Keratinocyte (primary cell): ENCODE data around the gene MEG3. TPM values are rescaled to one million over a fixed set of nuclear protein-coding genes. Genes with fewer than 3 reads are reported as not detected.

ENCODE experiments used
- DNase-seq: peaks from one replicate; pipeline ENCODE4 v3.0.0-alpha.2; 2011; ENCODE audit warnings: low read depth, missing footprints, low spot score
- FAIRE-seq: peaks from 2 replicates; lab custom pipeline; 2011; peaks lifted over from hg19 to GRCh38; lab: Jason Lieb, UNC
- H2AFZ ChIP-seq: 2 replicates; pipeline ENCODE4 v1.6.0; 2012; ENCODE audit warnings: low read length, control low read depth, inconsistent platforms; ENCODE audit not compliant: control insufficient read depth
- H3K27ac ChIP-seq: 2 replicates; pipeline ENCODE4 v1.5.1; 2011; ENCODE audit warnings: low read length; ENCODE audit not compliant: control insufficient read depth, insufficient read depth
- H3K27me3 ChIP-seq: 3 replicates; pipeline ENCODE4 v1.6.0; 2011; ENCODE audit warnings: low read length; ENCODE audit not compliant: control insufficient read depth, insufficient read depth; ENCODE audit errors: extremely low read depth
- H3K36me3 ChIP-seq, 2 experiments: 2 replicates in 1 of 2; 3 replicates in 1 of 2; pipeline ENCODE4 v1.5.1; 2011; ENCODE audit warnings: low read length in 2 of 2, mild to moderate bottlenecking in 1 of 2; ENCODE audit not compliant: control insufficient read depth in 2 of 2, insufficient read depth in 2 of 2; ENCODE audit errors: extremely low read depth in 1 of 2
- H3K4me1 ChIP-seq: 3 replicates; pipeline ENCODE4 v1.5.1; 2011; ENCODE audit warnings: low read length; ENCODE audit not compliant: control insufficient read depth, insufficient read depth; ENCODE audit errors: extremely low read depth
- H3K4me2 ChIP-seq: 3 replicates; pipeline ENCODE4 v1.6.0; 2011; ENCODE audit warnings: low read depth, low read length; ENCODE audit not compliant: control insufficient read depth, insufficient read depth; ENCODE audit errors: extremely low read depth
- H3K4me3 ChIP-seq, 3 experiments: fragments of 200-600 bp in 1 of 3; sonication (generic) in 1 of 3; 2 replicates in 2 of 3; 3 replicates in 1 of 3; pipeline ENCODE4 v1.5.1; 2011 to 2016; ENCODE audit warnings: low read length in 3 of 3, mild to moderate bottlenecking in 3 of 3, control low read depth in 2 of 3, inconsistent platforms in 1 of 3, low read depth in 1 of 3, mixed read lengths in 1 of 3, mixed run types in 1 of 3, moderate library complexity in 1 of 3; ENCODE audit not compliant: control insufficient read depth in 2 of 3, insufficient read depth in 2 of 3; ENCODE audit errors: extremely low read depth in 1 of 3
- H3K79me2 ChIP-seq: 2 replicates; pipeline ENCODE4 v1.6.0; 2012; ENCODE audit warnings: low read length; ENCODE audit not compliant: control insufficient read depth, insufficient read depth
- H3K9ac ChIP-seq: 3 replicates; pipeline ENCODE4 v1.6.0; 2011; ENCODE audit warnings: low read length; ENCODE audit not compliant: control insufficient read depth, insufficient read depth; ENCODE audit errors: extremely low read depth
- H3K9me1 ChIP-seq: 3 replicates; pipeline ENCODE4 v1.6.0; 2011; ENCODE audit warnings: low read length; ENCODE audit not compliant: control insufficient read depth, insufficient read depth; ENCODE audit errors: extremely low read depth
- H3K9me3 ChIP-seq: 2 replicates; pipeline ENCODE4 v1.5.1; 2012; ENCODE audit warnings: low read depth, low read length; ENCODE audit not compliant: control insufficient read depth
- H4K20me1 ChIP-seq: 3 replicates; pipeline ENCODE4 v1.6.0; 2011; ENCODE audit warnings: low read length; ENCODE audit not compliant: control insufficient read depth, insufficient read depth; ENCODE audit errors: extremely low read depth
- CTCF ChIP-seq, 3 experiments: IDR thresholded peaks in 1 of 3; conservative IDR thresholded peaks in 1 of 3; optimal IDR thresholded peaks in 1 of 3; 2 replicates in 2 of 3; 3 replicates in 1 of 3; pipeline versions ENCODE3 to v1.5.1; 2011; ENCODE audit warnings: low read length in 3 of 3, mild to moderate bottlenecking in 3 of 3, moderate library complexity in 2 of 3, control low read depth in 1 of 3, inconsistent platforms in 1 of 3; ENCODE audit not compliant: insufficient read depth in 2 of 3; ENCODE audit errors: extremely low read depth in 1 of 3
- EZH2 ChIP-seq: IDR thresholded peaks from one replicate; pipeline ENCODE4 v1.6.1; 2012; ENCODE audit warnings: inconsistent platforms, mild to moderate bottlenecking, low read length, moderate library complexity
- dilution Hi-C: fragments of 300-500 bp; cut with MboI; formaldehyde crosslinking; loops from one replicate; pipeline ENCODE4 v1.7.0; 2020; ENCODE audit warnings: low sequenced_read_pairs; ENCODE audit not compliant: extremely low pct_ligation_motif_present
- polyA plus RNA-seq, 5 experiments: library from polyadenylated mRNA; depleted of rRNA in 3 of 5; stranded (reverse) in 3 of 5; stranded (forward) in 1 of 5; unstranded in 1 of 5; fragments of >200 nt; gene quantifications; 1 replicate in 1 of 5; 2 replicates in 3 of 5; 3 replicates in 1 of 5; pipeline versions ENCODE4 v1.2.1 to v1.2.3, GENCODE V29; 2011 to 2012; ENCODE audit warnings: missing spikeins in 2 of 5, low read depth in 1 of 5, low replicate concordance in 1 of 5

The MEG3 gene
- polyA plus RNA-seq, 1 donor (not counting 4 experiments of a cell fraction or from before 2014, with no cell fraction given) = 5.6 TPM

- no peak overlapping the region for H3K4me3 ChIP-seq
- no peaks in the 10 kb centered on the region for H3K27me3 ChIP-seq
- no peak overlapping the region for H2AFZ ChIP-seq
- no peaks in the 10 kb centered on the region for H3K4me1 ChIP-seq
- no peak overlapping the region for H3K9ac ChIP-seq
- dilution Hi-C loops = no loop called here
- H3K9me1 ChIP-seq = no peaks in the 10 kb centered on the region
- H3K27ac ChIP-seq = no peak overlapping the region
- H3K36me3 ChIP-seq = no peaks in the 10 kb centered on the region
- H4K20me1 ChIP-seq = no peaks in the 10 kb centered on the region
- H3K9me3 ChIP-seq = peaks cover 15% of the 10 kb centered on the region
- FAIRE-seq (no peak), DNase-seq (no peak)
- TF ChIP-seq CTCF (optimal IDR thresholded peaks at IDR 0.05 in 1 of 3, IDR thresholded peaks at IDR 0.05 in 1 of 3, conservative IDR thresholded peaks at IDR 0.05 in 1 of 3; ENCODE audit: extremely low read depth in 1 of 3, insufficient read depth in 2 of 3, low read length in 3 of 3) (no peak), EZH2 (no peak)
- H3K79me2 ChIP-seq = no peaks in the 10 kb centered on the region
- no peak overlapping the region for H3K4me2 ChIP-seq
These were observed 53.3 kb downstream of the MEG3 start for GRCh38 chr14:100879194-100879593.

- H3K9me1 ChIP-seq = no peaks in the 10 kb centered on the region
- no peaks in the 10 kb centered on the region for H3K36me3 ChIP-seq
- no peak for TF ChIP-seq EZH2
- no peak for TF ChIP-seq CTCF (optimal IDR thresholded peaks at IDR 0.05 in 1 of 3, IDR thresholded peaks at IDR 0.05 in 1 of 3, conservative IDR thresholded peaks at IDR 0.05 in 1 of 3; ENCODE audit: extremely low read depth in 1 of 3, insufficient read depth in 2 of 3, low read length in 3 of 3)
- dilution Hi-C loops = no loop called here
- FAIRE-seq (no peak), DNase-seq (no peak)
- H2AFZ ChIP-seq = no peak overlapping the region
- H3K4me3 ChIP-seq = no peak overlapping the region
- H3K4me1 ChIP-seq = no peaks in the 10 kb centered on the region
- H4K20me1 ChIP-seq = no peaks in the 10 kb centered on the region
- no peak overlapping the region for H3K9ac ChIP-seq
- no peaks in the 10 kb centered on the region for H3K27me3 ChIP-seq
- no peaks in the 10 kb centered on the region for H3K79me2 ChIP-seq
- no peak overlapping the region for H3K4me2 ChIP-seq
- no peak overlapping the region for H3K27ac ChIP-seq
- peaks cover 15% of the 10 kb centered on the region for H3K9me3 ChIP-seq
These were observed 53.9 kb downstream of the MEG3 start for GRCh38 chr14:100879782-100880181.
